A549 (cell line): ENCODE measurements around the gene ALS2. TPM values are rescaled to one million over a fixed set of nuclear protein-coding genes. Genes with fewer than 3 reads are reported as not detected.

Experiments used
- ATAC-seq, 2 experiments: fragments of 200-7000 bp in 1 of 2; fragments of >200 bp in 1 of 2; cut with Nextera tagmentation in 1 of 2; cut with Tn5 transposase in 1 of 2; 3 replicates each; pipeline versions ENCODE4 v1.8.0 to v1.9.1; 2018 to 2020; ENCODE audit warnings: mild to moderate bottlenecking in 1 of 2, moderate library complexity in 1 of 2
- CTCF ChIA-PET: fragments of 300-600 bp; sonication (Branson Sonifier 250); formaldehyde crosslinking; extraction: SDS; loops from one replicate; lab custom pipeline; 2021; ENCODE audit warnings: antibody characterized with exemption, inconsistent platforms; lab: Yijun Ruan, JAX
- POLR2A ChIA-PET: fragments of 350-600 bp; formaldehyde crosslinking; extraction: SDS; loops from one replicate; lab custom pipeline; 2021; ENCODE audit warnings: antibody characterized with exemption, inconsistent platforms; lab: Yijun Ruan, JAX
- DNase-seq, 2 experiments: peaks; one replicate each; pipeline versions ENCODE4 v3.0.0 to v3.0.0-alpha.2; 2011 to 2016; ENCODE audit warnings: low read depth in 1 of 2, low spot score in 1 of 2
- FAIRE-seq: peaks from 2 replicates; lab custom pipeline; 2011; peaks lifted over from hg19 to GRCh38; lab: Jason Lieb, UNC
- H3K27ac ChIP-seq, 2 experiments: fragments of >200 bp; sonication (Bioruptor Twin); formaldehyde crosslinking; 3 replicates each; pipeline ENCODE4 v1.5.1; 2016 to 2017
- H3K4me1 ChIP-seq: fragments of >200 bp; sonication (Bioruptor Twin); formaldehyde crosslinking; 3 replicates; pipeline ENCODE4 v1.6.1; 2016
- H3K4me2 ChIP-seq: fragments of >200 bp; sonication (Bioruptor Twin); formaldehyde crosslinking; 3 replicates; pipeline ENCODE4 v1.6.1; 2016
- H3K4me3 ChIP-seq: fragments of >200 bp; sonication (Bioruptor Twin); formaldehyde crosslinking; 3 replicates; pipeline ENCODE4 v1.5.1; 2016
- H3K9me3 ChIP-seq: fragments of >200 bp; sonication (Bioruptor Twin); formaldehyde crosslinking; 3 replicates; pipeline ENCODE4 v1.6.1; 2016
- BHLHE40 ChIP-seq: IDR thresholded peaks from 2 replicates; pipeline ENCODE4 v1.6.1; 2012; ENCODE audit warnings: low read depth, low read length, inconsistent platforms
- CHD4 ChIP-seq: fragments of 200-600 bp; sonication (generic); IDR thresholded peaks from 2 replicates; pipeline ENCODE4 v1.6.1; 2016; ENCODE audit warnings: antibody characterized with exemption, mild to moderate bottlenecking, borderline replicate concordance
- EHF ChIP-seq: fragments of 250-450 bp; sonication (Bioruptor Pico); IDR thresholded peaks from 2 replicates; pipeline ENCODE4 v1.5.0; 2020; ENCODE audit warnings: mild to moderate bottlenecking
- FOSB ChIP-seq: fragments of 250-450 bp; sonication (Bioruptor Pico); IDR thresholded peaks from 2 replicates; pipeline ENCODE4 v1.5.0; 2020; ENCODE audit warnings: mild to moderate bottlenecking, moderate library complexity
- FOXS1 ChIP-seq: fragments of 250-450 bp; sonication (Bioruptor Pico); IDR thresholded peaks from 2 replicates; pipeline ENCODE4 v1.5.0; 2020; ENCODE audit warnings: mild to moderate bottlenecking, moderate library complexity
- HDAC2 ChIP-seq: fragments of 200-600 bp; sonication (generic); IDR thresholded peaks from 2 replicates; pipeline ENCODE4 v1.6.1; 2016
- JUNB ChIP-seq: fragments of >200 bp; sonication (Bioruptor Twin); formaldehyde crosslinking; IDR thresholded peaks from 2 replicates; pipeline ENCODE4 v1.6.1; 2016
- RAD21 ChIP-seq, 2 experiments: fragments of >200 bp in 1 of 2; sonication (Bioruptor Twin) in 1 of 2; formaldehyde crosslinking in 1 of 2; IDR thresholded peaks in 1 of 2; conservative IDR thresholded peaks in 1 of 2; 2 replicates in 1 of 2; 3 replicates in 1 of 2; pipeline ENCODE4 v1.6.1; 2012 to 2018; ENCODE audit warnings: inconsistent platforms in 1 of 2
- RNF2 ChIP-seq: fragments of 200-600 bp; sonication (generic); IDR thresholded peaks from 2 replicates; pipeline ENCODE4 v1.6.1; 2016; ENCODE audit warnings: low read depth, mild to moderate bottlenecking, antibody characterized with exemption, moderate library complexity, borderline replicate concordance
- SREBF2 ChIP-seq: fragments of 450-650 bp; IDR thresholded peaks from 2 replicates; pipeline ENCODE4 v1.6.1; 2014; ENCODE audit warnings: mild to moderate bottlenecking, moderate library complexity
- WGBS: methylation state at CpG from one replicate; pipeline ENCODE4 v1.1.6; 2017; ENCODE audit errors: missing lambda C conversion rate; 5-methylcytosine and 5-hydroxymethylcytosine counted together
- polyA plus RNA-seq, 4 experiments: library from polyadenylated mRNA; depleted of rRNA in 3 of 4; stranded (reverse); fragments of >200 nt; fragmentation: RNase III in 1 of 4; extraction: RNeasy Plus Mini Kit Qiagen cat#74134 plus additional on column Dnase treatment in 1 of 4; gene quantifications; 2 replicates in 3 of 4; 3 replicates in 1 of 4; pipeline ENCODE4 v1.2.3, GENCODE V29; 2011 to 2017
- small RNA-seq, 6 experiments: library from RNA; depleted of rRNA; stranded (forward); fragments of <200 nt; gene quantifications; one replicate each; pipeline ENCODE3, GENCODE V24; 2012
- TF ChIP-seq, protein P1 (sequence below): fragments of 250-450 bp; sonication (Bioruptor Pico); IDR thresholded peaks from 2 replicates; pipeline ENCODE4 v1.5.0; 2020; ENCODE audit warnings: low read depth, mild to moderate bottlenecking, moderate library complexity
- TF ChIP-seq, protein P2 (sequence below): IDR thresholded peaks from 2 replicates; pipeline ENCODE4 v1.6.1; 2012; ENCODE audit warnings: low read depth, borderline replicate concordance
- TF ChIP-seq, protein P3 (sequence below): fragments of >200 bp; sonication (Bioruptor Twin); formaldehyde crosslinking; IDR thresholded peaks from 2 replicates; pipeline ENCODE4 v1.6.1; 2016

Gene ALS2
- polyA plus RNA-seq, 2 of the 4 experiments (the other 2 are of a cell fraction): 18.1 to 23.3 TPM

DNA sequence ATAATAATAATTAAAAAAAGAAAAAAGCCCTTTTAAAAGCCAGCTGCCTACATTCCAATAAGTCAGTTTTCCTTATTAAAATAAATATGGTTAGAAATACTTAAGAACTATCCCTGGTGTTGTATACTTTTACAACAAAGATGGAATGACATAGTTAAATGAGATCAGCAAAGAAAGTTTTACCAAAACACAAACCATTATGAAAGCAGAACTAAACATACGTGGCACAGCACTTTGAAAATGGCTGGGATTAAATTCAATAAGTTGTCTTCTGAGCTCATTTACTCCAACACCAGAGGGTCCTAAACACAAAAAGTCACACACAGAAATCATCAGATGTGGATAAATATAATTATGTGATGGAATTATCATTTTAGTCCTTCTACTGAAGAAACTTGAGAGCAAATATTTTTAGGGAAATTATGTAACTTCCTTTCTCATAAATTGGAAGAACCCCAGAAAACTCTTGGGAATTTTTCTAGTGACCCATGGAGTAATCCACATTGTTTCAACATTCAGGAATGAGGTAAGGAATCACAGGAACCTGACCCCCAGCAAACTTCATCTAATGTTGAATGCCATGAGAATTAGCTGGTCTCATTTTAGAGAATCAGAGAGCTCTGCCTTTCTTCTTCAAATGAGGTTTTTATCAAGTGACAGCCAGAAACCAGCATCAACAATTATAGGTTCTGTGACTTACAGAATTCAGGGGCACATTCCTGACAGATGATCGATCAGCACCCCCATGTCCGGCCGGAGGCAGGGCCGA lies 125.9 kb downstream of the ALS2 start:
- ChIA-PET POLR2A (interaction anchor here (0.6 to 0.8 kb wide), 2 partner anchors 12 to 468 kb away, joined by 3 to 8 read pairs; no protein-coding TSS in a partner anchor), CTCF (interaction anchor here (0.9 kb wide), 1 partner anchor 9 kb away, joined by 3 read pairs; no protein-coding TSS in a partner anchor)
- no peak overlapping the region for H3K4me2 ChIP-seq
- no peak for FAIRE-seq
- peaks cover 18% of the 10 kb centered on the region; the same call in 1 of the 3 replicates for H3K4me1 ChIP-seq
- no peak overlapping the region for H3K4me3 ChIP-seq
- DNase-seq: no peak
- H3K9me3 ChIP-seq: no peaks in the 10 kb centered on the region
- 0 out of 6 replicates have a peak overlapping the region, but pooled peaks of 1 of the 2 experiments have one; percentile 15 for H3K27ac ChIP-seq
- no peak for ATAC-seq
- WGBS: 87% methylated on average over 5 of the region's 5 CpGs
- TF ChIP-seq, protein P1, sequence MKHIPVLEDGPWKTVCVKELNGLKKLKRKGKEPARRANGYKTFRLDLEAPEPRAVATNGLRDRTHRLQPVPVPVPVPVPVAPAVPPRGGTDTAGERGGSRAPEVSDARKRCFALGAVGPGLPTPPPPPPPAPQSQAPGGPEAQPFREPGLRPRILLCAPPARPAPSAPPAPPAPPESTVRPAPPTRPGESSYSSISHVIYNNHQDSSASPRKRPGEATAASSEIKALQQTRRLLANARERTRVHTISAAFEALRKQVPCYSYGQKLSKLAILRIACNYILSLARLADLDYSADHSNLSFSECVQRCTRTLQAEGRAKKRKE: no peak
- TF ChIP-seq JUNB (no peak), SREBF2 (no peak)

DNA sequence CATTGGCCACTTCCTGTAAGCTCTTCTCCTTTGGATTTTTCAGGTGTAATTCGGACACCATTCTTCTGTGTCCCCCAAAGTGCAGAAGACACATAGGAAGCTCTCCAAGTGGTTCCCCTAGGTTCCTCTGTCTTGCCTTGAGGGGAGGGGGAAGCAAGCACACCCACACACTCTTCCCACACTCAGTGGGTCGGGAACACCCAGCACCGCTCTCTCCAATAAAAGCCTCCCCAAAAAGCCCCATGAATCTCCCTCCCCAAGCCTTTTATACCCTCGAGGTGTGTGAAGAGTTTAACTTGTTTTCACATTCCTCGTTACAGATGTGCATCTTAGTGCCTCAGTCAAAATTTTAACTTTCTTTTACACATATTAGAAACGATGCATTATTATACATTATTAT lies 127.5 kb downstream of the ALS2 start:
- no peak overlapping the region for H3K4me3 ChIP-seq
- H3K9me3 ChIP-seq: no peaks in the 10 kb centered on the region
- ATAC-seq (no peak), FAIRE-seq (no peak), DNase-seq (no peak)
- ChIA-PET CTCF (interaction anchor here (0.6 to 0.9 kb wide), 3 partner anchors 99 to 527 kb away, joined by 3 to 4 read pairs (median 3); no protein-coding TSS in a partner anchor), POLR2A (no interaction called here)
- H3K4me1 ChIP-seq: peaks cover 18% of the 10 kb centered on the region; the same call in 1 of the 3 replicates
- TF ChIP-seq FOSB (CRISPR knock-in tag): no peak
- no peak for TF ChIP-seq FOXS1
- no peak for TF ChIP-seq EHF
- TF ChIP-seq BHLHE40: no peak
- TF ChIP-seq, protein P2, sequence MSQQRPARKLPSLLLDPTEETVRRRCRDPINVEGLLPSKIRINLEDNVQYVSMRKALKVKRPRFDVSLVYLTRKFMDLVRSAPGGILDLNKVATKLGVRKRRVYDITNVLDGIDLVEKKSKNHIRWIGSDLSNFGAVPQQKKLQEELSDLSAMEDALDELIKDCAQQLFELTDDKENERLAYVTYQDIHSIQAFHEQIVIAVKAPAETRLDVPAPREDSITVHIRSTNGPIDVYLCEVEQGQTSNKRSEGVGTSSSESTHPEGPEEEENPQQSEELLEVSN: no peak
- TF ChIP-seq RAD21 (conservative IDR thresholded peaks at IDR 0.05 in 1 of 2, IDR thresholded peaks at IDR 0.05 in 1 of 2): no peak
- TF ChIP-seq HDAC2: no peak
- TF ChIP-seq, protein P3, sequence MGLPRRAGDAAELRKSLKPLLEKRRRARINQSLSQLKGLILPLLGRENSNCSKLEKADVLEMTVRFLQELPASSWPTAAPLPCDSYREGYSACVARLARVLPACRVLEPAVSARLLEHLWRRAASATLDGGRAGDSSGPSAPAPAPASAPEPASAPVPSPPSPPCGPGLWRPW: no peak
- no peak for TF ChIP-seq RNF2
- no peak for TF ChIP-seq CHD4
- WGBS: 60% methylated on average over 6 of the region's 6 CpGs
- no peak overlapping the region for H3K27ac ChIP-seq
- no peak overlapping the region for H3K4me2 ChIP-seq

Small RNAs within 50 kb of the gene (small RNA-seq; reads per million reads assigned to genes)
- gene RF00019 (0 reads per million in 6 experiments), gene UBE2V1P11 (0 reads per million in 6 experiments)

Other genes starting within 250 kb of the ALS2 start
- gene TMEM237, start 137.4 kb downstream of the ALS2 start, polyA plus RNA-seq (2011; rRNA removed): 34.8 and 37.1 TPM in 2 replicates
- 15.7 to 20.1 TPM (median 19.6 TPM) in 3 replicates for gene TMEM237, start 137.4 kb downstream of the ALS2 start, polyA plus RNA-seq (2017; fragmentation: RNase III; extraction: RNeasy Plus Mini Kit Qiagen cat#74134 plus additional on column Dnase treatment)
- 0.06 and 0.12 TPM in 2 replicates for gene MPP4, start 82.3 kb downstream of the ALS2 start, polyA plus RNA-seq (2011; rRNA removed)
- gene MPP4, start 82.3 kb downstream of the ALS2 start, polyA plus RNA-seq (2017; fragmentation: RNase III; extraction: RNeasy Plus Mini Kit Qiagen cat#74134 plus additional on column Dnase treatment): 0.16 to 0.21 TPM (median 0.19 TPM) in 3 replicates
- gene CDK15, start 25.6 kb upstream of the ALS2 start, polyA plus RNA-seq (2011; rRNA removed): not detected in 2 replicates
- gene CDK15, start 25.6 kb upstream of the ALS2 start, polyA plus RNA-seq (2017; fragmentation: RNase III; extraction: RNeasy Plus Mini Kit Qiagen cat#74134 plus additional on column Dnase treatment): not detected in 3 replicates